HTERT RPE-1 (cell line): ENCODE data around the gene CDR2.
"Not testable (repeated sequence)": the region's sequence is repeated elsewhere in the genome, so short reads cannot be mapped to it uniquely, and the experiment has no call there.

Source experiments
- in situ Hi-C: fragments of 300-500 bp; cut with MboI; formaldehyde crosslinking; loops from 4 replicates; pipeline ENCODE4 v1.14.3; 2020; ENCODE audit warnings: low sequenced_read_pairs

Gene CDR2

DNA sequence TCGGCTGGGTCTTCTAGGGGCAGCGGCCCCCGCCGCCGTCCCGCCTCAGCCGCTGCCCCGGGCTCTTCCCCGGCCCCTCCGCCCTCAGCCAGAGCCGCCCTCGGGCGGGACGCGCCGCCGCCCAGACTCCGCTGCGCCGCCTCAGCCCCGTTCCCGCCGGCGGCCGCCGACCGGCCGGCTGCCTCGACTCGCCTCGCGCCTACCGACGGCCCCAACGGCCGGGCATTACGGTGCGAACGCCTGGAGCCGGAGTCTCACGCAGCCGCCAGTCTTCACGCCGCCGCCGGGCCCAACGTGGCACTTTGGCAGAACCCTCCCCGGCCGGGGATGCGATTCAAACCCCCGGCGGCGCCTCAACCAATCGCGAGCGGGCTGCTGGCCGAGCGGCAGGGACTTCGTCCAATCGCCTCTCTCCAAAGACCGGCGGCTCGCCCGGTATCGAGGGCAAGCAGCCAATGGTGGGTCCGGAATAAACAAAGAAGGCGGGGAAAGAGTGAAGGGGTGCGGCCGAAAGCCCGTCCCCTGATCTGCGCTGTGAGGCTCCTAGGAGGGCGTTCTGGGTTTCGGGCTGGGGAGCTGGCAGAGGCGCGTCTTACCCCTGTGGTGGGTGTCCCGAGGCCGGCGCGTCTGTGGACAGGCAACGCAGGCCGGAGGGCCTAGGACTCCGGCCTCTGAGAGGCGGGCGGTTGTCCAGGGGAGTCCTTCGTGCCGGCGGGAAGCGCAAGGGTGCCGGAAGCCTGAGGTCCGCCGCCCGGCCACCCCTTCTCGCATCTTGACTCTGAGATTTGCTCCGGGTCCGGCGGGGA is at the start of gene CDR2:
Gene CDR2, minus strand, starts transcription at position 309 of the 806 bp plus-strand sequence. CDS start 310 bp downstream, outside the sequence.
- in situ Hi-C loops, result no loop called here

DNA sequence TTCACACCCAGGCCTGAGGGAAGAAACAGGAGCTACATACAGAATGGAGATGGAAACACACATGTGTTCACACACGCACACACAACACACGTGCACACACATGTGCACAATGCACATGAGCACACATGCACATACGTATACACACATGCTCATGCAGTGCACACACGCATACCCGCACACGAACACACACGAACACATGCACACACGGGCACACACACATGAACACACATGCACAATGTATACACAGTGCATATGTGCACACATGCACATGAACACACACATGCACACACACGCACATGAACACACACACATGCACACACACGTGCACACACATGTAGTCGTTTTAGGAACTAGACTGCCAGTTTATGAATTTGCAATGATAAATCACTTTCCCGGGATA is 49.3 kb upstream of the CDR2 start:
- in situ Hi-C loops, result no loop called here

DNA sequence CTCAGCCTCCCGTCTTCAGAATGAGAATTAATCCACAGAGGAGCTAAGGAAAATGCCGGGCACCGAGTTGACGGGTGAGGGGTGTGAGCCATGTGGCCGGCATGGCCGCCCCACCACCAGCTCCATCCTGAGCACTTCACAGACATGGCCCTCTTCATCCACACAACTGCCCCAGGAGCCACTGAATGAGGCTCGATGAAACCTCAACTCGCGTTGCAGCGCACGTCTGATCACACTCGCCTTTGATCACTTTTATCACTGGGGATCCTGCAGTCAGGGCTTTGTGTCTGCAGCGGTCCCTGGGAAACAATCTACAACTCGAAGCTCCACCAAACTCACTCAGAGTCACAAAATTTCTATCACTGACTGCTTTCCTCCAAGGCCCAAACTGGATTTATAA is 46.7 kb upstream of the CDR2 start:
- in situ Hi-C loops, result no loop called here

DNA sequence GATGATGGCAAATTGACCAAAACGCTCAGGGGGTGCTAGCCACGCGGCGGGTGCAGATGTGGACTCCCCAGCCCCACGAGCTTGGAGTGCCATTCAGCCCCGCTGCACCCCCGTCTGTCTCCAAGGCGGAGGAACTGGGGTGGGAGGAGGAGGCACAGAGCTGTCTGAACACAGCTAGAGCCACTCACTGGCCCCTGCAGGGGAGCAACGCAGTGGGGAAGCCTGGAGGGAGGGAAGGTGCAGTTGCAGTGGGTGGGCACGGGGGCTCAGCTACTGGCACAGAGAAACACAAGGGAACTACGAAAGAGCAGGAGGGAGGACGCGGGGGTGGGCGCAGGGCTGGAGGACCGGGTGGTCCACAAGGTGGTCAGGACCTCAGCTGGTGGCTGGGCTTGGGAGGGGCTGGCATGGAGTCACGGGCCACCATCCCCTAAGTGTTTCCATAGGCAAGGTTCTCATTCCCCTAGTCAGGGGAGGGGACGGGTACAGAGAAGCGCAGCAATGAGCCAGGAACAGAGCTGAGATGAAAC is 46.3 kb upstream of the CDR2 start:
- in situ Hi-C loops, result no loop called here

DNA sequence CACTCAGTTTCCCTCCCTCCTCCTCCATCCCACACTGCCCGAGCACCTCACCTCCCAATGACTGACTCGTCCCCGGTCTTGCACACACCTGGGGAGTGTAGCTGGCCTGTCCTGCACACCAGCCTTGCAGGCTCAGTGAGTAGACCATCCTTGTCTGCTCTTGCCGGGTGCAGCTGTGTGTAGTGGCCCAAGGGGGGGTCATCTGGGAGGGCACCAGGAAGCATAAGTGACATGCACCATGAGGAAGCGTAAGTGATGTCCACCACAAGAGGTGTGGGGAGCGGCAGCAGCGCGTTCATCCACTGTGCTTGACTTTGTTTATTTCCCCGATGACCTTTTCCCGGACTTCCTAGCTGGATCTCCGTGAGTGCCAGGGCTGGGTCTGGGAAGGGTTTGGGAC is 45.5 kb upstream of the CDR2 start:
- in situ Hi-C loops, result no loop called here

DNA sequence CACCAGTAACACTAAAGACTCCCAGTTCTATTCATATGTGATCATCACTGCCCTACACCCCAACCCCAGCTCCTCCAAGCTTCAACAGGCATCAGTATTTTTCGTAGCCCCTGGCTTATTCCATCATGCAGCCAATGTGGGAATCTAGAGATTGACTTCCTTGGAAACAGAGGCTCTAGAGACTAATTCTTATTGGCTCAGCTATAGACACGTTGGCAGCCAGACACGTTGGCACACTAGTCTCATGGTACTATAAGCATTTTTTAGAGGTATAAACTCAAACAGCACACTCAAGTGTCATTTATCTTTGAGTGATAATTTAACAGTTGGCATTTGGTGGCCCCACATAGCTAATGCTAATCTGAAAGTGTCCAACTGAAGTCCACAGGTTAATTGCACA is 44.4 kb upstream of the CDR2 start:
- in situ Hi-C loops, result no loop called here

DNA sequence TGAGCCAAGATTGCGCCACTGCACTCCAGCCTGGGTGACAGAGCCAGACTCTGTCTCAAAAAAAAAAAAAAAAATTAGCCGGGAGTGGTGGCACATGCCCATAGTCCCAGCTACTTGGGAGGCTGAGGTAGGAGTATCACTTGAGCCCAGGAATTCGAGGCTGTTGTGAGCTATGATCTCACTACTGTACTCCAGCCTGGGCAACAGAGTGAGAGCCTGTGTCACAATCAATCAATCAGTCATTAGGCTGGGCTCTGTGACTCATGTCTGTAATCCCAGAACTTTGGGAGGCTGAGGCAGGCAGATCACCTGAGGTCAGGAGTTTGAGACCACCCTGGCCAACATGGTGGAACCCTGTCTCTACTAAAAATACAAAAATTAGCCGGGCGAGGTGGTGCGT is 43.4 kb upstream of the CDR2 start:
- in situ Hi-C loops, result not testable (repeated sequence)

DNA sequence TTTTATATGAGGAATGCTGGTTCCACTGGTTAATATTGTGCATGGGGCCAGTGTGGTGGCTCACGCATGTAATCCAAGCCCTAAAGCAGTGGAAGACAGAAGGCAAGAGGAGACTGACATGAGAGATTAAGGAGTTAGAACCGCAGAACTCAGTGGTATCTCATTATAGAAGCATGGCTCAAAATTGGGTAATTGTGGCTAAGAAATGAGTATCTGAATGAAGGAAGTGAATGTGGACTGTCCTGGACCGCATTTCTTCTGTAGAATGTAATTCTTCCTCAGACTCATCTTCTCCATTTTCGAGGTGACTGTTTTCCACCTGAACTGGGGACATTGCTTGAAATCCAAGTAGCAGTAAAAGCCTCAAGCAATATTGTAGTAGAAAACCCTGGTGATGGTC is 42.6 kb upstream of the CDR2 start:
- in situ Hi-C loops, result no loop called here

DNA sequence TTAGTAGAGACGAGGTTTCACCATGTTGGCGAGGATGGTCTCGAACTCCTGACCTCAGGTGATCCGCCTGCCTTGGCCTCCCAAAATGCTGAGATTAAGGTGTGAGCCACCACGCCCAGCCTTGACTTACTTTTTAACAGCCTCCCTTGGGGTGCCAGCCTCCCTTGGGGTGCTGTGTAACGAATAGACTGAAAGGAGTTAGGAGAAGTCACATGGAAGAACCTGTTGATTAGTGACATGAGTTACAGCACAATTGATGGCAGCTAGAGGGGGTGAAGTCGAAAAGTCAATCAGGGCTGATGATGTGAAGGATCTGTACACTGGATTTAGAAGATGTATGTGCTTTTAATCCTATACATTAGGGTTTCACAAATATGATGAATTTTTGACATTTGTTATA is 39.4 kb upstream of the CDR2 start:
- in situ Hi-C loops, result no loop called here

DNA sequence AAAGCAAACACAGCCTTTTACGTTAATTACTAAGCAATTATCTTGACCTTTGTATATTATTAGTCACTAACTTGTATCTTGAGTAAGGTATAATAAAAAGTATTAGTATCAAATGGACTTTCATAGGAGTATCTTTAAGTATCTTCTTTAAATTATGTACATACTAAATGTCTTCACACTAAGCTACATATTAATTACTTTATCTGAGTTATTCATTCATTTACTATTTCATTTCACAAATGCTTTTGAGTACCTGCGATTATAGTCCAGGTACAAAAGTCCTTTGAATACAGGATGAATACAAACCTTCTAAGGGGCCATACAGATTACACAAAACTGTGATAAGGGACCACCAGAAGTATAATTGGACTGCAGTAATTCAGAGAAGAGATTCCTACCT is 33.1 kb upstream of the CDR2 start:
- in situ Hi-C loops, result no loop called here

DNA sequence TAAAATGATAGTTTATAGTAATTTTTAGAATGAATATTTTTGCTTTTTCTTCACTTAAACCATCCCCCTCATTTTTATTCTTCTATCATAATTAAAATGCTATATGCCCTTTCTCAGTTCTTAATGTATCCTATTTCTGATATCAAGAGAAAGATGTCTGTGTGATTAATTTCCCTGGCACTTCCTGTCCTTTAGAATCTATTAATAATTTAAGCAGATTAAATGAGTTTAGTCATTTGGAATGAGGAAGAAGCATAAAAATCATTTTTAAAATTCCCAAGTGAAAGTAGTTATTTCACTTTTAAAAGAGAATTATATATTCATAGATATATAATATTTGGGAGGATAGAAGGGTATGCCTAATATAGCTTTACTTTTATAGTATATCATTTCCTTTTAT is 27.8 kb upstream of the CDR2 start:
- in situ Hi-C loops, result no loop called here

DNA sequence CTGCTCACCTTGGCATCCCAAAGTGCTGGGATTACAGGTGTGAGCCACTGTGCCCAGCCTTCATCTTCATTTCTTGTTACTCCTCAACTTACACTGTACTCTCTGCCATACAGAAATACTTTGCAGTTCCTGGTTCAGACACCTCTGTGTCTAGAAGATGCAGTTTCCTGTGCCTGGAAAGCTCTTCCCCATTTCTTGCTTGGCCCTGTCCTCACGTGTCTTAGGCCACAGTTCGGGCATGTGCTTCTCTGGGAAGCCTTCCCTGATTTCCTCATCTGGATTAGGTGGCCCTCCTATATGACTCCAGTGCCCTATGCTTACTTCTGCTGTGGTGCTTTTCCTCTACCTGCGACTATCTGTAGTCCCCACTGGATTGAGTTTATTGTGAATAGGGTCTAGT is 26.5 kb upstream of the CDR2 start:
- in situ Hi-C loops, result no loop called here

DNA sequence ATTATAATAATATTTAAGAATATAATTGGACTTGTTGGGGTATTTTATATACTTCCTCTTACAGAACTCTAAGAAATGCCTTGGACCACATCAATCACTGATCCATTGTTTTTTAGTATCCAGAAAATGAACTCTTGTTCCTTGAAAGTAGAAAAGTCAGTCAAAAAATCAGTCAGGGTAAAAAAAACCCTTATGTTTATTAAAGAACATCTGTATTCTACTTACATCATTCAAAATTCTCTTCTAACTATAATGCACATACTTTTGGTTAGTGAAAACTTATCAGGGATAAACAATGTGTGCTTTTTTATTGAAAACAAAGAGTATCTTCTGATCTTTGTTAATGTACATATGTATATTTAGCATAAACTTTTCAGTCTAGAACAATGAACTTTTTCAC is 23.5 kb upstream of the CDR2 start:
- in situ Hi-C loops, result no loop called here

DNA sequence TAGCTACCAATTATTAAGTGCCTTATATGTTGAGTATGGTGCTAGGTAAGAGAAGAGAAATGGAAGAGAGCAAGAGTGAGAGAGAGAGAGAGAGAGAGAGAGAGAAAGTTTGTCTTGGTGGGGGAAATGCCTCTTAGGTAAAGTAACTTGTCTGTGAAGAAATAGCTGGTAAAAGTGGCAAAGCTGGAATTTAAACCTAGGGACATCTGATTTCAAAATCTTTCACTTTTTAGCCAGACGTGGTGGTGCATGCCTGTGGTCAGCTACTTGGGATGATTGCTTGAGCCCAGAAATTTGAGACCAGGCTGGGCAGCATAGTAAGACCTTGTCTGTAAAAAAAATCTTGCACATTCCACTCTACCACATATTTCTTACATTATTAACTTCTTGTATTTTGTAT is 23.0 kb upstream of the CDR2 start:
- in situ Hi-C loops, result no loop called here

DNA sequence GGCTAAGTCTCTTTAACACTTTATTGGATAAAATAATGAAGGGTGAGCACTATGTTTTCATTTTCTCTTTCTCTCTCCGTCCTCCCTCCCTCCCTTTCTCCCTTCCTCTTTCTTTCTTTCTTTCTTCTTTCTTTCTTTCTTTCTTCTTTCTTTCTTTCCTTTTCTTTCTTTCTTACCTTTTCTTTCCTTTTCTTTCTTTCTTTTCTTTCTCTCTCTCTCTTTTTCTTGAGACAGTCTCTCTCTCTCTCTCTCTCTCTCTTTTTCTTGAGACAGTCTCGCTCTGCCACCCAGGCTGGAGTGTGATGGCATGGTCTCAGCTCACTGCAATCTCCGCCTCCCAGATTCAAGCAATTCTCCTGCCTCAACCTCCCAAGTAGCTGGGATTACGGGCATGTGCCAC is 21.5 kb upstream of the CDR2 start:
- in situ Hi-C loops, result no loop called here

DNA sequence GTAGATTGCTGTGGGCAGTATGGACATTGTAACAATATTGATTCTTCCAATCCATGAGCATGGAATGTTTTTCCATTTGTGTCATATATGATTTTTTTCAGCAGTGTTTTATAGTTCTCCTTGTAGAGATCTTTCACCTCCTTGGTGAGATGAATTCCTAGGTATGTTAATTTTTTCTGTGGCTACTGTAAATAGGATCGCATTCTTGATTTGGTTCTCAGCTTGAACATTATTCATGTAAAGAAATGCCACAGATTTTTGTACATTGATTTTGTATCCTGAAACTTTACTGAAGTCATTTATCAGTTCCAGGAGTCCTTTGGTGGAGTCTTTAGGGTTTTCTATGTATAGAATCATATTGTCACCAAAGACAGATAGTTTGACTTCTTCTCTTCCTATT is 19.7 kb upstream of the CDR2 start:
- in situ Hi-C loops, result no loop called here

DNA sequence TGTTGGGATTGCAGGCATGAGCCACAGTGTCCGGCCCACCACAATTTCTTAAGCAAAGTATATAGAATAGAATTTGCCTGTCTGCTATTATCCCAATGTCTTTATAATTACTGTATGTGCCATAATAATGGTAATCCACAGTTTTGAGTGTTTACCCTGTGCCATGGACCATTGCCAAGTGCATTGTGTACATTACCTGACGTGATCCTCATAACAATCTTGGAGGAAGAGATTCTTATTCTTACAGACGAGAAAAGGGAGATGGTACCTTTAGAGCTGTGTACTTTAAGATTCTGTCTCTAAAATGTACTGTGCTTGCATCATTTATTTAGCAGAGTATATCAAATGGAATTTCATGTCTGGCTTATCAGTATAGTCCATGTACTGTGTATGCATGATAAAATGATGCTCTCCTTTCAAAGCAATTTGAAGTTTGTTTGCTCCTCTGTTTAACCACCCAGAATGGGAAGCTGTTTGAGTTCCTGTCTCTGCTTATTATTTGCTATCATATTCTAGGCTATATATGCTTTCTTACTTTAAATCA is 13.8 kb upstream of the CDR2 start:
- in situ Hi-C loops, result no loop called here

DNA sequence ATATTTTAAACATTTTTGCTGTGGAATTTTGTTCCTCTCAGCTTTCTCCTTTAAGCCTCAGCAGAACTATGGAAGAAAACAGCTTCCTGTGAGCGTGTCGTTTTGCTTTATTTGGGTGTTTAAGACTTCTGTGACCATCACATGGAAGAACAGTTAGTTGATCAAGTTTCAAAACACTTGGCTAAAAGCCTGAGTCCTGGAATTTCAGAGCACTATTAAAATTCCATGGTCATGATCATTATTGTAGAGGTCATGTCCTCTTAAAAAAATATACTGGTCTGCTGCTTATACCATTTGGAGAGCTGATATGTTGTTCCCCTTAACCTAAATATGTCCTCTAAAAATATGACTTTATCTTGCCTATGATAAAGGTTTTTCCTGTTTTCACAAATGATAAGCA is 12.6 kb upstream of the CDR2 start:
- in situ Hi-C loops, result no loop called here

DNA sequence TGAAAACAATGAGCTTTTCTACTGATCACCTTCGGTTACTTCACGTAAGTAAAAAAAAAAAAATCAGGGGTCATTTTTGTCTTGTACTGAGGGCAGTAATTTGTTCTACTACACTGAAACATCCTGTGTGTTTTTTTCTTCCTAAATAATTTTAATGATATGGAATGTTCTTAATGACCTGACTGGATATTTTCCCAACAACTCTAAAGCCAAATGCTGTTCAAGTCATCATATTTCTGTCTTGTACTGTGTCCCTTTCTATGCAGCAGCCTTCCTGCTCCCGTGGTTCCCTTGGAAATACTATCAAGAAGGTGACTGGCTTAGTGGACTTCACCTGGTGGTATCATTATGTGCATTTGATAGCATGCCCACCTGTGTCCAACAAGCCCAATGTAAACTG is 10.8 kb upstream of the CDR2 start:
- in situ Hi-C loops, result no loop called here

DNA sequence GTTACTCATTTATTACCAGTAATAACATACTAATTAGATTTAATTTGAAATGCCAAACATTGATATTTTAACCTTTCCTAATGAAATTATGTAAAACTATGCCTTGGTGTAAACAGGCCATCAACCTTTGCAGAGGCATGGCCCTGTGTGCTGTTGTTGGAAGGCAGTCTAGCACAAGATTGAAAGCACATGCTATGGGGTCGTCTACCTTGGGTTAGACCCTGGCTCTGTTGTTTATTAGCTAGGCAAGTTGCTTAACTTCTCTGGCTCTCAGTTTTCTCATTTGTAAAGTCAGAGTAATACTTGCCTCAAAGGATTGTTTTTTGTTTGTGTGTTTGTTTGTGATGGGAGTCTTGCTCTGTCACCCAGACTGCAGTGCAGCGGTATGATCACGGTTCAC is 9.4 kb upstream of the CDR2 start:
- in situ Hi-C loops, result no loop called here

DNA sequence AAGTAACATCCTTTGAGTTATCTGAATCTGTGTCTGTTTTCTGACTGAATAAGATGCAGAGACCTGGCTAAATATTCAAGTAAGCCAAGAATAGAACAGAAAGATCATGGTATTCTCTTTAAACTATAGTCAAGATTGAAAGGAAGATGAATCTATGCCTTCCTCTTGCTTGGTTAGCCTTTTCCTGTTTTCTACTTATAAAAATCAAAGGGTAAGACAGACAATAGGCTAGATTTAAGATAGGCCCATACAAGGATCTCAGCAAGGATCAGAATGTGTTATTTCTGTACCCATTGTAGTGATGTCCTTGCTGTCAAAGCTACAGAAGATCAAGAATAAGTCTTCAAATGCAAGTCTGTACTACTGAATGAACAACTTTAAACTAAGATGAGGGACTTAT is 7.0 kb upstream of the CDR2 start:
- in situ Hi-C loops, result no loop called here

DNA sequence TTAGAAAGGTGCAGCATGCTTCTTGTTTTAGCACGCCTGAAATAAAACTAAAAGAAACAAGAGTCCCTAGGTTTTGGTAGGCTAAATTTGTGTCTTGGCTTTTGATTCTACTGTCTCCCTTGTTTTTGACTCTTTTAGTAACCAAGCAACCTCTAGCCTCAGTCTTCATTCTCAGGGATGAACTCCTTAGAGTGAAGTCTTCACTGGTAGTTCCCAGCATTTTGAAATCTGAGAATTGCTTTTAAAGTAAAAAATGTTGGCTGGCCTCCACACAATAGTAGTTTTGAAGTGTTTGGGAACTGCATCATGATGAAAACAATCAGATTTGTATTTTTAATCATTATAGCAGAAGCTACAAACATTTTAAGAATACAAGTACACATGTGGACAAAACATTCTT is 6.1 kb upstream of the CDR2 start:
- in situ Hi-C loops, result no loop called here

DNA sequence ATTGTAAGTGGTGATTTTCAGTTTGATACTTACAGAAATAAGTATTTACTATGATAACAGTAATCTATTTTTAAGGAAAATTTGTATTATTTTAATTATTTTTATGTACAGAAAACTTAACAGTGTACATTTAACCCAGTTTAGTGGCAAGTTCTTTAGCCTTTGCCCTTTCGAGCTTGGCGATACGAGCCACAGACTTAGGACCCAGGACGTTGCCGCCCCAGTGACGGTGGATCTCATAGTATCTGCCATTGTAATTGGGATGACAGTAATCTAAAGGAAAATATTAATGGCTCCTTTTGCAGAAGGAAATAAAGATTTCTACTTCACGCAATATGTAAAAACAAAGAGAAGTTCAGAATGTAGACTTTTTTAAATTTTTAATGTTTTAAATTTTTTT is 5.2 kb upstream of the CDR2 start:
- in situ Hi-C loops, result no loop called here
